Suprapubic skin (tissue), 4 donors: ENCODE results near the gene ALDH3A2. TPM values are rescaled to one million over a fixed set of nuclear protein-coding genes. Genes with fewer than 3 reads are reported as not detected.

Experiments
- DNase-seq, 2 donors: peaks; one replicate each; pipeline ENCODE4 v3.0.0-alpha.2; 2019; ENCODE audit warnings: low spot score in 2 of 2
- H3K27ac ChIP-seq: fragments of 200-600 bp; sonication (generic); one replicate; pipeline ENCODE4 v1.5.1; 2019
- H3K27me3 ChIP-seq: fragments of 200-600 bp; sonication (generic); one replicate; pipeline ENCODE4 v1.5.1; 2019
- H3K36me3 ChIP-seq: fragments of 200-600 bp; sonication (generic); one replicate; pipeline ENCODE4 v1.5.1; 2019
- H3K4me1 ChIP-seq: fragments of 200-600 bp; sonication (generic); one replicate; pipeline ENCODE4 v1.5.1; 2019
- H3K4me3 ChIP-seq: fragments of 200-600 bp; sonication (generic); one replicate; pipeline ENCODE4 v1.5.1; 2019; ENCODE audit warnings: mild to moderate bottlenecking
- H3K9me3 ChIP-seq: fragments of 200-600 bp; sonication (generic); one replicate; pipeline ENCODE4 v1.5.1; 2019
- EP300 ChIP-seq: sonication (generic); formaldehyde crosslinking; IDR thresholded peaks from one replicate; pipeline ENCODE4 v1.6.1; 2017; ENCODE audit warnings: antibody characterized with exemption
- POLR2A ChIP-seq, 2 donors: fragments of 450-650 bp; IDR thresholded peaks; one replicate each; pipeline ENCODE4 v1.6.1; 2017; ENCODE audit warnings: antibody characterized with exemption in 2 of 2, mild to moderate bottlenecking in 2 of 2, moderate library complexity in 2 of 2
- POLR2AphosphoS5 ChIP-seq, 3 donors: sonication (generic); formaldehyde crosslinking; IDR thresholded peaks; one replicate each; pipeline ENCODE4 v1.6.1; 2017; ENCODE audit warnings: antibody characterized with exemption in 3 of 3
- WGBS: methylation state at CpG from one replicate; pipeline ENCODE4 v1.1.5; 2018; 5-methylcytosine and 5-hydroxymethylcytosine counted together
- total RNA-seq, 4 donors: library from RNA; depleted of rRNA; stranded (reverse); fragments of >200 nt; gene quantifications; one replicate each; pipeline ENCODE4 v1.1.0, GENCODE V29; 2016
- TF ChIP-seq, protein P1 (sequence below), 2 donors: fragments of 200-600 bp in 1 of 2; fragments of 450-650 bp in 1 of 2; sonication (generic) in 1 of 2; IDR thresholded peaks; one replicate each; pipeline ENCODE4 v1.5.1; 2016 to 2019; ENCODE audit warnings: antibody characterized with exemption in 2 of 2, mild to moderate bottlenecking in 1 of 2, moderate library complexity in 1 of 2

ALDH3A2 gene
- total RNA-seq, 4 donors from 2014 or later = 493 to 1,000 (median 626) TPM

DNA sequence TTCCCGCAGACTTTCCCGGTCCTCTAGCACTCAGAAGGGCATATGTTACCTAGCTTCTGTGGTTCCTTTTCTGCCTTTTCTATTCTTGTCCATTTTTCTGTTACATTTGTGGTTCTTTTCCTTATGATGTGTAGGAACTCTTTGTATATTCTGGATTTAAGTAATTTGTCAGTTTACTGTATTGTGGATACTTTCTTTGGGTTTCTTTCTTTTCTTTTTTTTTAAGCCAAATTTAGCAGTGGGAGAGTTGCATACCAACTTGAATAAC, 657 bp downstream of the ALDH3A2 start:
- Histone ChIP-seq H3K4me1 (peaks cover 77% of the 10 kb centered on the region), H3K4me3 (peak overlapping the region; percentile 68), H3K9me3 (no peaks in the 10 kb centered on the region), H3K36me3 (peaks cover 12% of the 10 kb centered on the region), H3K27me3 (no peaks in the 10 kb centered on the region), H3K27ac (peak overlapping the region; percentile 97)
- 0% methylated on average over 2 of the region's 2 CpGs for WGBS
- TF ChIP-seq POLR2A (IDR thresholded peaks at IDR 0.05) (no peak), POLR2AphosphoS5 (IDR thresholded peaks at IDR 0.05) (no peak)
- TF ChIP-seq, protein P1, sequence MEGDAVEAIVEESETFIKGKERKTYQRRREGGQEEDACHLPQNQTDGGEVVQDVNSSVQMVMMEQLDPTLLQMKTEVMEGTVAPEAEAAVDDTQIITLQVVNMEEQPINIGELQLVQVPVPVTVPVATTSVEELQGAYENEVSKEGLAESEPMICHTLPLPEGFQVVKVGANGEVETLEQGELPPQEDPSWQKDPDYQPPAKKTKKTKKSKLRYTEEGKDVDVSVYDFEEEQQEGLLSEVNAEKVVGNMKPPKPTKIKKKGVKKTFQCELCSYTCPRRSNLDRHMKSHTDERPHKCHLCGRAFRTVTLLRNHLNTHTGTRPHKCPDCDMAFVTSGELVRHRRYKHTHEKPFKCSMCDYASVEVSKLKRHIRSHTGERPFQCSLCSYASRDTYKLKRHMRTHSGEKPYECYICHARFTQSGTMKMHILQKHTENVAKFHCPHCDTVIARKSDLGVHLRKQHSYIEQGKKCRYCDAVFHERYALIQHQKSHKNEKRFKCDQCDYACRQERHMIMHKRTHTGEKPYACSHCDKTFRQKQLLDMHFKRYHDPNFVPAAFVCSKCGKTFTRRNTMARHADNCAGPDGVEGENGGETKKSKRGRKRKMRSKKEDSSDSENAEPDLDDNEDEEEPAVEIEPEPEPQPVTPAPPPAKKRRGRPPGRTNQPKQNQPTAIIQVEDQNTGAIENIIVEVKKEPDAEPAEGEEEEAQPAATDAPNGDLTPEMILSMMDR (IDR thresholded peaks at IDR 0.05) = no peak
- no peak for DNase-seq

DNA sequence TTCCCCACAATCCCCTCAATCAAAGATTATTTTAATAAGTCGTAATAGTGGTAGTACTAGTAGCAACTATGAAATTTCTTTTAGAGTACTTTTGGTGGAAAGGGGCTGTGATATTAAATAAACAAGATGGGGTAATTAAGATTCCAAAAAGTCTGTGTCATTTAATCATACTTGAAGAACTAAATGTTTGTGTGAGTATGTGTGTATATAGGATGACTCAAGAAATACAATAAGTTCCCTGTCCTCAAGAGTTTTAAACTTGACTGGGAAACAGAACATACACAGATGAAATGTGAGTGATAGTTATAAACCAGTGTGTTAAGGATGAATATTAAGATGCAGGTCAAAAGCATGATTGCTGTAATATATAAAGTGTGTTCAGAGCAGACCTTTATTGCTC, 2.3 kb downstream of the ALDH3A2 start:
- Histone ChIP-seq H3K4me3 (peak overlapping the region; percentile 68), H3K27me3 (no peaks in the 10 kb centered on the region), H3K27ac (peak overlapping the region; percentile 97), H3K4me1 (peaks cover 75% of the 10 kb centered on the region), H3K36me3 (peaks cover 27% of the 10 kb centered on the region), H3K9me3 (no peaks in the 10 kb centered on the region)
- DNase-seq = no peak
- WGBS = 57% methylated on average over 1 of the region's 1 CpG
- no peak for TF ChIP-seq POLR2A (IDR thresholded peaks at IDR 0.05)

DNA sequence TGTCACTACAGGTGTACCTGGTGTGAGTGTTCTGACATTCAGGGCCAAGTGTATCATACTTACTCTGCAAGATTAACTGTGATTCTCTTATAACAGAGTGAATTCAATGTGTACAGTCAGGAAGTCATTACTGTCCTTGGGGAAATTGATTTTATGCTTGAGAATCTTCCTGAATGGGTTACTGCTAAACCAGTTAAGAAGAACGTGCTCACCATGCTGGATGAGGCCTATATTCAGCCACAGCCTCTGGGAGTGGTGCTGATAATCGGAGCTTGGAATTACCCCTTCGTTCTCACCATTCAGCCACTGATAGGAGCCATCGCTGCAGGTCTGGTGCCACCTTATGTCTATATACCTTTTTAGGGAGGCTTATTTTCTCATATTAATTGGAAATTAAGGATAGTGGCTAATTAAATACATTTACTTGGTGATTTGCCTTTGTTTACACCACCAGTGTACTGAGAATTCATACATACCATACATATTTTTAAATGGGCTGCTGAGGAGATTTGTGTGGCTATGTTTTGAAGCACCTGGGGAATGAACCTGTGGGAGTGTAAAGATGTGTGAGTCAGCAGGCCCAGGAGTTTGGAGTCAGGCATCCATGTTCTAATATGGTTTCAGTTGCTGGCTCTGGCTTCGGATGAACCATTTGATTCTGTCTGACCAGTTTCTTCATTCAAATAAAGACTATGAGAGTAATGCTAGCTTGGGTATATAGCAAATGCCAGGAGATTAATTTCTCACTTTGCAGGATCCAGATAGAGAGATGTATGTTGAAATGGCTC, 3.1 kb downstream of the ALDH3A2 start:
- TF ChIP-seq, protein P1 (IDR thresholded peaks at IDR 0.05) = no peak
- TF ChIP-seq POLR2A (IDR thresholded peaks at IDR 0.05) (no peak), POLR2AphosphoS5 (IDR thresholded peaks at IDR 0.05) (no peak), EP300 (no peak)
- H3K4me3 ChIP-seq = peak overlapping the region; percentile 68
- DNase-seq = no peak
- H3K27me3 ChIP-seq = no peaks in the 10 kb centered on the region
- H3K9me3 ChIP-seq = no peaks in the 10 kb centered on the region
- peak overlapping the region; percentile 97 for H3K27ac ChIP-seq
- H3K4me1 ChIP-seq = peaks cover 81% of the 10 kb centered on the region
- WGBS = 43% methylated on average over 5 of the region's 5 CpGs
- H3K36me3 ChIP-seq = peaks cover 35% of the 10 kb centered on the region

DNA sequence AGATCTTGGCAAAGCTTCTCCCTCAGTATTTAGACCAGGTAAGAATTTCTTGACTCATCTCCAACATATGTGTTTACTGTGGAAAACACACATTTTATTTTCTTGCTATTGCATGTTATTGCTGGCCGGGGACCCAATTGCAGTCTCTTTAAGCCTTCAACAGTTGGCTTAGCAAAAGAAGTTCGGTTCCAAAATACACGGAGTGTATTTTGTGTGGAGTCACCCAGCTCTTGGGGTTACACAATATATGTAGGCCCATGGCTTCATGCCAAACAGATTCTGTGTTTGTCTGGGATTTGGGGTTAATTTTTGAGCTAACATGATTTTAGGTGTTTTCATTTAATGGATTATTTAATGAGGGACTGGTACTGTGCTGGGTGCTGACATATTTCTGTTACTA, 4.0 kb downstream of the ALDH3A2 start:
- peak overlapping the region; percentile 68 for H3K4me3 ChIP-seq
- WGBS = 31% methylated on average over 3 of the region's 3 CpGs
- peak overlapping the region; percentile 97 for H3K27ac ChIP-seq

DNA sequence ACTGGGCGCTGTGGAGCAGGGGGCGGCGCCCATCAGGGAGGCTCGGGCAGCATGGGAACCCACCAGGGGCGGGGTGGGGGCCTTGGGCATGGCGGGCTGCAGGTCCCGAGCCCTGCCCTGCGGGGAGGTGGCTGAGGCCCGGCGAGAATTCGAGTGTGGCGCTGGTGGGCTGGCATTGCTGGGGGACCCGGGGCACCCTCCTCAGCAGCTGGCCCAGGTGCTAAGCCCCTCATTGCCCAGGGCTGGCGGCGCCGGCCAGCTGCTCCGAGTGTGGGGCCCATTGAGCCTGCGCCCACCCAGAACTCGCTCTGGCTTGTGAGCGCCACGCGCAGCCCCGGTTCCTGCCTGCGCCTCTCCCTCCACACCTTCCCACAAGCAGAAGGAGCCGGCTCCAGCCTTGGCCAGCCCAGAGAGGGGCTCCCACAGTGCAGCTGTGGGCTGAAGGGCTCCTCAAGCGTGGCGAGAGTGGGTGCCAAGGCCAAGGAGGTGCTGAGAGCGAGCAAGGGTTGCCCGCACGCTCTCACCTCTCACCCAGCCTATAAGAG, 5.9 kb downstream of the ALDH3A2 start:
- Histone ChIP-seq H3K36me3 (peaks cover 50% of the 10 kb centered on the region), H3K4me3 (no peak overlapping the region), H3K27ac (peak overlapping the region; percentile 28), H3K9me3 (no peaks in the 10 kb centered on the region), H3K4me1 (peaks cover 77% of the 10 kb centered on the region), H3K27me3 (no peaks in the 10 kb centered on the region)
- no peak for DNase-seq
- TF ChIP-seq POLR2A (IDR thresholded peaks at IDR 0.05) = no peak
- no peak for TF ChIP-seq POLR2AphosphoS5 (IDR thresholded peaks at IDR 0.05)
- TF ChIP-seq, protein P1 (IDR thresholded peaks at IDR 0.05) = no peak
- no peak for TF ChIP-seq EP300
- 51% methylated on average over 7 of the region's 30 CpGs for WGBS

More for the DNA sequence above, 4.0 kb downstream of the ALDH3A2 start:
- Histone ChIP-seq H3K9me3 (no peaks in the 10 kb centered on the region), H3K36me3 (peaks cover 42% of the 10 kb centered on the region), H3K4me1 (peaks cover 79% of the 10 kb centered on the region), H3K27me3 (no peaks in the 10 kb centered on the region)
- DNase-seq = no peak
- TF ChIP-seq POLR2AphosphoS5 (IDR thresholded peaks at IDR 0.05) (no peak), POLR2A (IDR thresholded peaks at IDR 0.05) (no peak), EP300 (no peak)
- TF ChIP-seq, protein P1 (IDR thresholded peaks at IDR 0.05) = no peak
